Endodermal cell (in vitro differentiated cells): ENCODE measurements around the gene NR4A3. TPM values are rescaled to one million over a fixed set of nuclear protein-coding genes. Genes with fewer than 3 reads are reported as not detected.

Source experiments
- DNase-seq: peaks from one replicate; pipeline ENCODE4 v3.0.0-alpha.2; 2017
- H3K27ac ChIP-seq: 2 replicates; pipeline ENCODE4 v1.5.1; 2013; ENCODE audit warnings: mild to moderate bottlenecking, low read depth, low read length, moderate library complexity
- H3K27me3 ChIP-seq: 2 replicates; pipeline ENCODE4 v1.6.1; 2013; ENCODE audit warnings: mild to moderate bottlenecking, low read length, moderate library complexity; ENCODE audit not compliant: insufficient read depth, control insufficient read depth, poor library complexity, severe bottlenecking
- H3K36me3 ChIP-seq: 2 replicates; pipeline ENCODE4 v1.7.0; 2013; ENCODE audit warnings: mild to moderate bottlenecking, low read length, moderate library complexity; ENCODE audit not compliant: control insufficient read depth, insufficient read depth
- H3K4me1 ChIP-seq: one replicate; pipeline ENCODE4 v1.7.0; 2013; ENCODE audit warnings: low read length; ENCODE audit not compliant: control insufficient read depth, insufficient read depth
- H3K4me3 ChIP-seq: 2 replicates; pipeline ENCODE4 v1.5.1; 2013; ENCODE audit warnings: mild to moderate bottlenecking, low read length, moderate library complexity
- H3K9ac ChIP-seq: 2 replicates; pipeline ENCODE4 v1.6.1; 2013; ENCODE audit warnings: mild to moderate bottlenecking, low read length, moderate library complexity; ENCODE audit not compliant: poor library complexity, severe bottlenecking; ENCODE audit errors: extremely low read depth
- H3K9me3 ChIP-seq: 2 replicates; pipeline ENCODE4 v1.6.1; 2013; ENCODE audit warnings: mild to moderate bottlenecking, low read length, moderate library complexity; ENCODE audit not compliant: control insufficient read depth
- H3K27ac Mint-ChIP-seq: 2 replicates; pipeline ENCODE4 v1.8.0; 2020; ENCODE audit warnings: mixed read lengths
- H3K27me3 Mint-ChIP-seq: 2 replicates; pipeline ENCODE4 v1.8.0; 2021; ENCODE audit warnings: mild to moderate bottlenecking, mixed read lengths; ENCODE audit not compliant: insufficient read depth
- H3K36me3 Mint-ChIP-seq: 2 replicates; pipeline ENCODE4 v1.8.0; 2020; ENCODE audit warnings: low read depth, mixed read lengths
- H3K4me1 Mint-ChIP-seq: 2 replicates; pipeline ENCODE4 v1.8.0; 2020; ENCODE audit warnings: mixed read lengths
- H3K4me3 Mint-ChIP-seq: 2 replicates; pipeline ENCODE4 v1.8.0; 2020; ENCODE audit warnings: mild to moderate bottlenecking, moderate library complexity, mixed read lengths
- H3K9me3 Mint-ChIP-seq: 2 replicates; pipeline ENCODE4 v1.8.0; 2020; ENCODE audit warnings: mild to moderate bottlenecking, mixed read lengths
- WGBS, 2 experiments: methylation state at CpG; one replicate each; pipeline versions ENCODE4 v1.1.5 to v1.1.7; 2013; ENCODE audit warnings: missing lambda C conversion rate in 2 of 2, mixed read lengths in 1 of 2; ENCODE audit not compliant: insufficient coverage in 1 of 2, insufficient read length in 1 of 2; 5-methylcytosine and 5-hydroxymethylcytosine counted together
- total RNA-seq, 2 donors: library from RNA; stranded (reverse); fragmentation: NEBNext Ultra II Directional in 1 of 2; extraction: Animal tissue kit (Norgen Biotek cat#: 25700) in 1 of 2; gene quantifications; 2 replicates in 1 of 2; 3 replicates in 1 of 2; pipeline ENCODE4 v1.2.1, GENCODE V29; 2021
- TF ChIP-seq, protein P1 (sequence below): fragments of 200-600 bp; sonication (generic); conservative IDR thresholded peaks from 2 replicates; pipeline ENCODE4 v1.5.0; 2021; ENCODE audit warnings: antibody characterized with exemption, mild to moderate bottlenecking

Gene NR4A3
- total RNA-seq, 2 donors from 2014 or later: 0.37 to 0.75 TPM

DNA sequence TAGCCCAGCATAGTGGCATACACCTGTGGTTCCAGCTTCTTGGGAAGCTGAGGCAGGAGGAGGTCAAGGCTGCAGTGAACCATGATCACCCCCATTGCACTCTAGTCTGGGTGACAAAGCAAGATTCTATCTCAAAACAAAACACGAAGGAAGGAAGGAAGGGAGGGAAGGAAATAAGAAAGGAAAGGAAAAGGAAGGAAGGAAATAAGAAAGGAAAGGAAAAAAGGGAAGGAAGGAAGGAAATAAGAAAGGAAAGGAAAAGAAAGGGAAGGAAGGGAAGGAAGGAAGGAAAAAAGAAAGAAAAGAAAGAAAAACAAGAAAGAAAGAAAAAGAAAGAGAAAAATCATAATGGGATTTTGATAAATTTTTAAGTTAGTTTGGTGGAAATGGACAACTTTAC, 81.7 kb downstream of the NR4A3 start:
- H3K4me3 Mint-ChIP-seq: no peak overlapping the region

DNA sequence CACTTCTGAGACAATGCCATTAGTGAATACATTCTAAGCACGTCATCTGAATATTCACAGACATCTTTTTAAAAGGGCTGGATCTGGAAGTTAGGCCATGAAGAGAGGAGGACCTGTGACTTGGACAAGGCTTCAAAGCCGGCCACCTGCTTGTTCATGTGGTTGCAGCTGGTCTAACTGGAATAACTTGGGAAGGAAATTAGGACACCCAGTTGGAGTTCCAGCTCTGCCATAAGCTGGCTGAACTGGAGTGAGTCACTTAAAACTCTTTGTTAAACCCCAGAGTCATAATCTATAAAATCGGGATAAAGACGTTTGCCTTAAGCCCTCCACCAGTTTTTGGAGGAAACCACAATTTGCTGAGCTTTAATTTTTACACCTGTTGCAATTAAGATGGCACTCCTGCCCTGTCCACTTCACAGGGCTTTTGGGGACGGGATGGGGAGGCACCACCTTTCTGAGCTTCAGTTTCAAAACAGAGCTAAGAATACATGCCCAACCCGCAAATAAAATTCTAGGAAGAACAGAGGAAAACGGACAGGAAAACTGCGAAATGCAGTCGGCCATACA, 84.2 kb downstream of the NR4A3 start:
- peaks cover 6% of the 10 kb centered on the region for H3K9me3 Mint-ChIP-seq
- DNase-seq: no peak
- Histone ChIP-seq H3K27ac (no peak overlapping the region), H3K4me3 (peak overlapping the region; percentile 78), H3K36me3 (no peaks in the 10 kb centered on the region), H3K4me1 (no peaks in the 10 kb centered on the region), H3K27me3 (no peaks in the 10 kb centered on the region), H3K9ac (peak overlapping the region; percentile 22), H3K9me3 (no peaks in the 10 kb centered on the region)
- peaks cover 8% of the 10 kb centered on the region for H3K27me3 Mint-ChIP-seq
- 69 to 74% methylated on average over 8 to 9 of the region's 9 CpGs for WGBS, 2 experiments
- no peaks in the 10 kb centered on the region for H3K36me3 Mint-ChIP-seq
- peak overlapping the region; percentile 86 for H3K4me3 Mint-ChIP-seq
- TF ChIP-seq, protein P1, sequence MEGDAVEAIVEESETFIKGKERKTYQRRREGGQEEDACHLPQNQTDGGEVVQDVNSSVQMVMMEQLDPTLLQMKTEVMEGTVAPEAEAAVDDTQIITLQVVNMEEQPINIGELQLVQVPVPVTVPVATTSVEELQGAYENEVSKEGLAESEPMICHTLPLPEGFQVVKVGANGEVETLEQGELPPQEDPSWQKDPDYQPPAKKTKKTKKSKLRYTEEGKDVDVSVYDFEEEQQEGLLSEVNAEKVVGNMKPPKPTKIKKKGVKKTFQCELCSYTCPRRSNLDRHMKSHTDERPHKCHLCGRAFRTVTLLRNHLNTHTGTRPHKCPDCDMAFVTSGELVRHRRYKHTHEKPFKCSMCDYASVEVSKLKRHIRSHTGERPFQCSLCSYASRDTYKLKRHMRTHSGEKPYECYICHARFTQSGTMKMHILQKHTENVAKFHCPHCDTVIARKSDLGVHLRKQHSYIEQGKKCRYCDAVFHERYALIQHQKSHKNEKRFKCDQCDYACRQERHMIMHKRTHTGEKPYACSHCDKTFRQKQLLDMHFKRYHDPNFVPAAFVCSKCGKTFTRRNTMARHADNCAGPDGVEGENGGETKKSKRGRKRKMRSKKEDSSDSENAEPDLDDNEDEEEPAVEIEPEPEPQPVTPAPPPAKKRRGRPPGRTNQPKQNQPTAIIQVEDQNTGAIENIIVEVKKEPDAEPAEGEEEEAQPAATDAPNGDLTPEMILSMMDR: no peak
- no peak overlapping the region for H3K27ac Mint-ChIP-seq
- H3K4me1 Mint-ChIP-seq: peaks cover 19% of the 10 kb centered on the region

More for the DNA sequence above, 81.7 kb downstream of the NR4A3 start:
- Histone ChIP-seq H3K4me3 (no peak overlapping the region), H3K9ac (no peak overlapping the region), H3K36me3 (no peaks in the 10 kb centered on the region), H3K9me3 (no peaks in the 10 kb centered on the region), H3K27ac (no peak overlapping the region), H3K4me1 (no peaks in the 10 kb centered on the region), H3K27me3 (no peaks in the 10 kb centered on the region)
- peaks cover 6% of the 10 kb centered on the region for H3K9me3 Mint-ChIP-seq
- TF ChIP-seq, protein P1: no peak
- peaks cover 9% of the 10 kb centered on the region for H3K27me3 Mint-ChIP-seq
- peaks cover 16% of the 10 kb centered on the region for H3K4me1 Mint-ChIP-seq
- DNase-seq: no peak
- H3K27ac Mint-ChIP-seq: no peak overlapping the region
- H3K36me3 Mint-ChIP-seq: no peaks in the 10 kb centered on the region
- WGBS, 2 experiments: 86 to 88% methylated on average over 1 of the region's 1 CpG

DNA sequence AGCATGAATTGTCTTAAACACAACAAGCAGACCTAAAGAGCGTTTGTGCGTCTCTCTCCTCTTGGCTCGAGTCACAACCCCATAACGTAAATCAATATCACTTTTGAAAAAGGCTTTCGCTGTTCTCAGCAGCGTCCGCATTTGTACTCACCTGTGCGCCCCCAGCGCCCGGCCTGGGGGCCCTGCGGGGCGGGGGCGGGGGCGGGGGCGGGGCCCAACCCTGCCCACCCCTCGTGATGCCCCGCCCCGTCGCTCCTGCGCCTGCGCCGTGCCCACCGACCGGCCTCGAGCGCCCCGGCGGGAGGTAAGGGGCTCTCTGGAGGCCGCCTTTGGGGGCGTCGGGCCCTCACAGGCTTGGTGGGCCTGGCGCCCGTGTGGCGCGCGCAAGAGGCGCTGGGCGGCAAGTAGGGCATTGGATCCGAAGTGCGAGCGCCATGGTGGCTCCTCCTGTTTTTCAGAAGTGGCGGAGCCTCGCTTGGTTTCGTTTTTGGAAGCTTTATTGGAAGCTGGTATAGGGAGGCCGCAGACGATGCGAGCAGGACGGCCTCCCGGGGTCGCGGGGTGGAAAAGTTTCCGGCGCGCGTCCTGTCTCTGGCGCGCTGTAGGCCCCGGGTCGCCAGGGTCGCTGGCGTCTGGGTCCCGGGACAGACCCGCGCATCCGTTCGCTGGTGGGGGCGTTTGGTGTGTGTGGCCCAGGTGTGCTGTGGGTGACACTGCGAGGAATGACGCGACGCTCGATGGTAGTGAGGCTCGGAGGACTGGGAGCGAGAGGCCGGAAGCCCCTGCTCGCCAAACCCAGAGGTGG, 84.9 kb downstream of the NR4A3 start, which contains the start of gene STX17:
TSS of gene STX17 (plus strand) at position 252 of the 805 bp plus-strand sequence. CDS start 8,586 bp downstream, outside the sequence.
- peak within 1 kb of the TSS; percentile 42 for H3K27ac ChIP-seq

More for the DNA sequence above, 84.9 kb downstream of the NR4A3 start, which contains the start of gene STX17:
- Mint-ChIP-seq H3K27me3 (peaks cover 8% of the 10 kb centered on the region), H3K36me3 (peaks cover 5% of the 10 kb centered on the region), H3K4me1 (peaks cover 19% of the 10 kb centered on the region), H3K27ac (peak within 1 kb of the TSS; percentile 96), H3K4me3 (peak within 1 kb of the TSS; percentile 86), H3K9me3 (peaks cover 6% of the 10 kb centered on the region)
- WGBS, 2 experiments: 2 to 3% methylated on average over 10 to 76 of the region's 76 CpGs
- H3K27me3 ChIP-seq: no peaks in the 10 kb centered on the region
- H3K9ac ChIP-seq: peak within 1 kb of the TSS; percentile 79
- H3K36me3 ChIP-seq: no peaks in the 10 kb centered on the region
- TF ChIP-seq, protein P1: no peak
- peak within 1 kb of the TSS; percentile 87 for H3K4me3 ChIP-seq
- no peaks in the 10 kb centered on the region for H3K9me3 ChIP-seq
- no peaks in the 10 kb centered on the region for H3K4me1 ChIP-seq
- peak; percentile 92 for DNase-seq
